IMR-90 (cell line): Measurements from ENCODE around the gene PLD4. TPM values are rescaled to one million over a fixed set of nuclear protein-coding genes. Genes with fewer than 3 reads are reported as not detected.

Source experiments
- ATAC-seq: fragments of 200-7000 bp; cut with Tn5 transposase; 2 replicates; pipeline ENCODE4 v1.9.1; 2020; ENCODE audit warnings: low read depth, mild to moderate bottlenecking, moderate library complexity
- BruUV-seq: library from RNA; stranded (reverse); fragments of 400-500 nt; replicated peaks from 2 replicates; lab custom pipeline; 2021; lab: Mats Ljungman, UMichigan
- CTCF ChIA-PET: fragments of 300-600 bp; formaldehyde crosslinking; extraction: SDS; loops from one replicate; lab custom pipeline; 2021; ENCODE audit warnings: antibody characterized with exemption; lab: Yijun Ruan, JAX
- POLR2A ChIA-PET: fragments of 300-600 bp; sonication (Branson Sonifier 250); formaldehyde crosslinking; loops from one replicate; lab custom pipeline; 2022; ENCODE audit warnings: antibody characterized with exemption; ENCODE audit not compliant: unreplicated experiment; lab: Charles Lee
- DNase-seq: peaks from one replicate; pipeline ENCODE4 v3.0.0; 2013
- H2AFZ ChIP-seq: replicated peaks from 2 replicates; pipeline ENCODE3; 2013; ENCODE audit warnings: low read length, mild to moderate bottlenecking; ENCODE audit not compliant: poor library complexity
- H2AK5ac ChIP-seq: 2 replicates; pipeline ENCODE4 v1.6.1; 2013; ENCODE audit warnings: low read depth, low read length, inconsistent platforms
- H2AK9ac ChIP-seq: replicated peaks from 2 replicates; pipeline ENCODE3; 2013; ENCODE audit warnings: mild to moderate bottlenecking, low read depth, low read length, moderate library complexity; ENCODE audit not compliant: poor library complexity
- H2BK120ac ChIP-seq: 2 replicates; pipeline ENCODE4 v1.6.1; 2013; ENCODE audit warnings: low read depth, low read length, inconsistent platforms
- H2BK15ac ChIP-seq: 3 replicates; pipeline ENCODE4 v1.6.1; 2013; ENCODE audit warnings: low read depth, low read length, inconsistent platforms
- H2BK20ac ChIP-seq: 2 replicates; pipeline ENCODE4 v1.6.1; 2013; ENCODE audit warnings: low read depth, mild to moderate bottlenecking, inconsistent platforms, low read length, moderate library complexity
- H2BK5ac ChIP-seq: 2 replicates; pipeline ENCODE4 v1.6.1; 2013; ENCODE audit warnings: mild to moderate bottlenecking, low read depth, low read length, inconsistent platforms; ENCODE audit not compliant: poor library complexity, severe bottlenecking
- H3K14ac ChIP-seq: replicated peaks from 2 replicates; pipeline ENCODE4 v1.6.1; 2013; ENCODE audit warnings: low read depth, low read length, inconsistent platforms
- H3K18ac ChIP-seq: 2 replicates; pipeline ENCODE4 v1.6.1; 2013; ENCODE audit warnings: low read depth, low read length, control low read depth
- H3K23ac ChIP-seq: 2 replicates; pipeline ENCODE4 v1.6.1; 2013; ENCODE audit warnings: low read depth, low read length, inconsistent platforms
- H3K27ac ChIP-seq: 2 replicates; pipeline ENCODE4 v1.5.1; 2013; ENCODE audit warnings: mild to moderate bottlenecking, control low read depth, low read length; ENCODE audit not compliant: insufficient read depth
- H3K27me3 ChIP-seq: 2 replicates; pipeline ENCODE4 v1.6.1; 2013; ENCODE audit warnings: low read length; ENCODE audit not compliant: control insufficient read depth, insufficient read depth
- H3K36me3 ChIP-seq: 2 replicates; pipeline ENCODE4 v1.6.1; 2013; ENCODE audit warnings: low read length, mixed read lengths; ENCODE audit not compliant: control insufficient read depth, insufficient read depth
- H3K4ac ChIP-seq: 2 replicates; pipeline ENCODE4 v1.6.1; 2013; ENCODE audit warnings: low read depth, low read length, inconsistent platforms
- H3K4me1 ChIP-seq: 2 replicates; pipeline ENCODE4 v1.6.1; 2013; ENCODE audit warnings: low read length, mixed read lengths; ENCODE audit not compliant: control insufficient read depth, insufficient read depth
- H3K4me2 ChIP-seq: 2 replicates; pipeline ENCODE4 v1.6.1; 2013; ENCODE audit warnings: low read depth, mild to moderate bottlenecking, control low read depth, low read length, moderate library complexity
- H3K4me3 ChIP-seq: 2 replicates; pipeline ENCODE4 v1.5.1; 2013; ENCODE audit warnings: low read depth, mild to moderate bottlenecking, control low read depth, low read length, moderate library complexity; ENCODE audit not compliant: insufficient read depth
- H3K56ac ChIP-seq: 2 replicates; pipeline ENCODE4 v1.6.1; 2013; ENCODE audit warnings: low read length, inconsistent platforms; ENCODE audit not compliant: insufficient read depth; ENCODE audit errors: extremely low read depth
- H3K79me1 ChIP-seq, 2 experiments: 2 replicates each; pipeline ENCODE4 v1.6.1; 2013; ENCODE audit warnings: low read length in 2 of 2, inconsistent platforms in 1 of 2, low read depth in 1 of 2
- H3K9ac ChIP-seq: 2 replicates; pipeline ENCODE4 v1.6.1; 2013; ENCODE audit warnings: low read depth, low read length, control low read depth
- H3K9me1 ChIP-seq: 2 replicates; pipeline ENCODE4 v1.6.1; 2013; ENCODE audit warnings: low read length, inconsistent platforms; ENCODE audit not compliant: insufficient read depth
- H3K9me3 ChIP-seq: 2 replicates; pipeline ENCODE4 v1.6.1; 2013; ENCODE audit warnings: low read length; ENCODE audit not compliant: control insufficient read depth, insufficient read depth
- H4K20me1 ChIP-seq: 2 replicates; pipeline ENCODE4 v1.6.1; 2013; ENCODE audit warnings: low read length, inconsistent platforms; ENCODE audit not compliant: insufficient read depth
- H4K5ac ChIP-seq: 2 replicates; pipeline ENCODE4 v1.6.1; 2013; ENCODE audit warnings: mild to moderate bottlenecking, low read depth, low read length, control low read depth
- H4K8ac ChIP-seq, 2 experiments: 2 replicates each; pipeline ENCODE4 v1.6.1; 2013; ENCODE audit warnings: low read depth in 2 of 2, low read length in 2 of 2, control low read depth in 1 of 2, inconsistent platforms in 1 of 2
- H4K91ac ChIP-seq: 2 replicates; pipeline ENCODE4 v1.6.1; 2013; ENCODE audit warnings: low read depth, low read length, inconsistent platforms; ENCODE audit not compliant: insufficient read depth
- BHLHE40 ChIP-seq: fragments of 150-350 bp; IDR thresholded peaks from 2 replicates; pipeline ENCODE4 v1.6.1; 2016; ENCODE audit warnings: mild to moderate bottlenecking, low read depth, low read length
- CHD1 ChIP-seq: IDR thresholded peaks from 2 replicates; pipeline ENCODE4 v1.6.1; 2012; ENCODE audit warnings: low read depth, low read length, improper control_type of control experiment
- ELK1 ChIP-seq: fragments of 150-350 bp; IDR thresholded peaks from 2 replicates; pipeline ENCODE4 v1.6.1; 2016; ENCODE audit warnings: low read depth, mild to moderate bottlenecking, low read length, moderate library complexity, borderline replicate concordance
- MAFK ChIP-seq: IDR thresholded peaks from 2 replicates; pipeline ENCODE4 v1.6.1; 2012; ENCODE audit warnings: low read depth, low read length, improper control_type of control experiment
- NFE2L2 ChIP-seq: fragments of 150-350 bp; IDR thresholded peaks from 2 replicates; pipeline ENCODE4 v1.6.1; 2016; ENCODE audit warnings: low read depth, mild to moderate bottlenecking, low read length
- POLR2A ChIP-seq: IDR thresholded peaks from 2 replicates; pipeline ENCODE4 v1.6.1; 2012; ENCODE audit warnings: mild to moderate bottlenecking, low read depth, low read length
- RCOR1 ChIP-seq: IDR thresholded peaks from 2 replicates; pipeline ENCODE4 v1.6.1; 2012; ENCODE audit warnings: mild to moderate bottlenecking, low read length, improper control_type of control experiment; ENCODE audit not compliant: insufficient replicate concordance
- WGBS, 2 experiments: methylation state at CpG; one replicate each; pipeline versions ENCODE4 v1.1.5 to v1.1.7; 2013; ENCODE audit warnings: missing lambda C conversion rate in 2 of 2; ENCODE audit not compliant: insufficient read length in 1 of 2; ENCODE audit errors: extremely low coverage in 2 of 2; 5-methylcytosine and 5-hydroxymethylcytosine counted together
- dilution Hi-C: fragments of 300-500 bp; cut with HindIII; formaldehyde crosslinking; loops from one replicate; pipeline ENCODE4 v1.14.3; 2018; ENCODE audit warnings: low sequenced_read_pairs; ENCODE audit not compliant: unreplicated experiment
- in situ Hi-C: fragments of 300-500 bp; cut with MboI; formaldehyde crosslinking; loops from 3 replicates; pipeline ENCODE4 v1.14.3; 2019; ENCODE audit warnings: low sequenced_read_pairs, inconsistent platforms, mixed read lengths
- intact Hi-C: fragments of 100-400 bp; cut with micrococcal nuclease; formaldehyde crosslinking; loops from 2 replicates; pipeline ENCODE4 v1.10.0; 2022
- polyA plus RNA-seq, 3 experiments: library from polyadenylated mRNA; depleted of rRNA; stranded (reverse); fragments of >200 nt; gene quantifications; 2 replicates each; pipeline ENCODE4 v1.2.3, GENCODE V29; 2012; ENCODE audit warnings: low replicate concordance in 1 of 3
- total RNA-seq: library from RNA; depleted of rRNA; stranded (reverse); fragments of >200 nt; gene quantifications from 2 replicates; pipeline ENCODE4 v1.2.3, GENCODE V29; 2012
- TF ChIP-seq, protein P1 (sequence below): fragments of 150-350 bp; IDR thresholded peaks from 2 replicates; pipeline ENCODE4 v1.6.1; 2017; ENCODE audit warnings: mild to moderate bottlenecking, antibody characterized with exemption, low read length, low read depth

Gene PLD4
- total and polyA plus RNA-seq, 2 of the 4 experiments (the other 2 are of a cell fraction) = 0.05 TPM; not detected in 1

- Histone ChIP-seq H3K23ac (no peak overlapping the region), H3K9me3 (no peaks in the 10 kb centered on the region), H2AK9ac (peak overlapping the region; percentile 5), H2BK15ac (no peak overlapping the region), H3K4ac (no peak overlapping the region), H2BK5ac (no peak overlapping the region), H3K4me1 (no peaks in the 10 kb centered on the region), H3K18ac (no peak overlapping the region), H4K5ac (no peak overlapping the region), H2BK120ac (no peak overlapping the region), H3K4me3 (no peak overlapping the region), H3K79me1 (peaks cover 0 to 5% of the 10 kb centered on the region in 2 experiments; a peak in 1 of 4 replicates), H3K56ac (no peak overlapping the region), H3K9me1 (0 out of 2 replicates have a peak, but pooled peaks cover 2% of the 10 kb centered on the region), H2AFZ (no peak overlapping the region), H3K27ac (no peak overlapping the region), H2BK20ac (no peak overlapping the region), H3K9ac (no peak overlapping the region), H4K20me1 (no peaks in the 10 kb centered on the region), H3K36me3 (peaks cover 46% of the 10 kb centered on the region), H3K14ac (no peak overlapping the region), H3K27me3 (no peaks in the 10 kb centered on the region), H4K91ac (no peak overlapping the region), H2AK5ac (no peak overlapping the region), H4K8ac (no peak overlapping the region), H3K4me2 (no peak overlapping the region)
- no peak for DNase-seq
- ChIA-PET POLR2A (no interaction called here), CTCF (no interaction called here)
- intact Hi-C loops (no loop called here), in situ Hi-C loops (no loop called here), dilution Hi-C loops (no loop called here)
- 93% methylated on average over 21 of the region's 38 CpGs; no CpG with 5 or more reads in 1 of the 2 experiments for WGBS, 2 experiments
- no peak for ATAC-seq
- no TSS peak for BruUV-seq
- TF ChIP-seq, protein P1, sequence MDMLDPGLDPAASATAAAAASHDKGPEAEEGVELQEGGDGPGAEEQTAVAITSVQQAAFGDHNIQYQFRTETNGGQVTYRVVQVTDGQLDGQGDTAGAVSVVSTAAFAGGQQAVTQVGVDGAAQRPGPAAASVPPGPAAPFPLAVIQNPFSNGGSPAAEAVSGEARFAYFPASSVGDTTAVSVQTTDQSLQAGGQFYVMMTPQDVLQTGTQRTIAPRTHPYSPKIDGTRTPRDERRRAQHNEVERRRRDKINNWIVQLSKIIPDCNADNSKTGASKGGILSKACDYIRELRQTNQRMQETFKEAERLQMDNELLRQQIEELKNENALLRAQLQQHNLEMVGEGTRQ = no peak
- no peak for TF ChIP-seq NFE2L2
- no peak for TF ChIP-seq BHLHE40
- TF ChIP-seq CHD1 = no peak
- TF ChIP-seq POLR2A = no peak
- no peak for TF ChIP-seq RCOR1
- no peak for TF ChIP-seq MAFK
- no peak for TF ChIP-seq ELK1
Observed at GRCh38 chr14:104885031-104885972, 39.4 kb upstream of the PLD4 start.
